ENCODE results near the gene GHR. TPM values are rescaled to one million over a fixed set of nuclear protein-coding genes. Genes with fewer than 3 reads are reported as not detected.

Gene GHR
- total and polyA plus RNA-seq, 2 of the 8 experiments (the other 6 are each of a cell fraction or from before 2014, with no cell fraction given), result 0.15 to 0.19 TPM

- H3K23ac ChIP-seq (ENCODE audit: insufficient read length), result no peak overlapping the region
- TF ChIP-seq TCF12 (IDR thresholded peaks at IDR 0.05; ENCODE audit: low read depth, low read length), result no peak
- TF ChIP-seq E2F6 (IDR thresholded peaks at IDR 0.05), result no peak
- TF ChIP-seq GTF2F1 (IDR thresholded peaks at IDR 0.05; ENCODE audit: borderline replicate concordance, low read depth, low read length), result no peak
- TF ChIP-seq TEAD4 (IDR thresholded peaks at IDR 0.05; ENCODE audit: low read depth, low read length), result no peak
- TF ChIP-seq SRF (IDR thresholded peaks at IDR 0.05; ENCODE audit: low read depth, low read length), result no peak
- TF ChIP-seq CBX8 (IDR thresholded peaks at IDR 0.05; ENCODE audit: borderline replicate concordance, low read depth, low read length), result no peak
- no peak for TF ChIP-seq KDM1A (IDR thresholded peaks at IDR 0.05; ENCODE audit: borderline replicate concordance, low read length)
- TF ChIP-seq ATF3 (IDR thresholded peaks at IDR 0.05; ENCODE audit: insufficient read depth, low read depth, low read length), result no peak
- no peak for TF ChIP-seq TAF1 (IDR thresholded peaks at IDR 0.05; ENCODE audit: low read depth, low read length)
- no peak for TF ChIP-seq SP2 (IDR thresholded peaks at IDR 0.05; ENCODE audit: low read length)
- TF ChIP-seq GABPA (IDR thresholded peaks at IDR 0.05; ENCODE audit: borderline replicate concordance, insufficient read depth, low read length), result no peak
- TF ChIP-seq SIN3A (conservative IDR thresholded peaks at IDR 0.05 in 1 of 2, IDR thresholded peaks at IDR 0.05 in 1 of 2; ENCODE audit: low read depth in 1 of 2, low read length in 2 of 2), result no peak
- TF ChIP-seq HDAC2 (IDR thresholded peaks at IDR 0.05; ENCODE audit: borderline replicate concordance in 1 of 2, low read depth in 2 of 2, low read length in 2 of 2), result no peak
These were observed 156.1 kb downstream of the GHR start for GRCh38 chr5:42579320-42579719.

More at GRCh38 chr5:42579320-42579719, 156.1 kb downstream of the GHR start:
- no peak overlapping the region for H3K4ac ChIP-seq (replicated peaks; ENCODE audit: insufficient read length, low read depth, low read length)
- H3K36me3 ChIP-seq (ENCODE audit: control insufficient read depth in 2 of 4, insufficient read depth in 4 of 4, low read length in 3 of 4), result no peaks in the 10 kb centered on the region
- H2BK120ac ChIP-seq (replicated peaks; ENCODE audit: low read depth, low read length), result no peak overlapping the region
- ChIA-PET POLR2A (ENCODE audit: partially characterized antibody) (no interaction called here), CTCF (ENCODE audit: partially characterized antibody) (no interaction called here)
- no peak overlapping the region for H3K27ac ChIP-seq (ENCODE audit: low read depth, low read length)
- no peak overlapping the region for H2AK5ac ChIP-seq (ENCODE audit: low read depth, low read length)
- H2BK15ac ChIP-seq (ENCODE audit: low read length), result no peak overlapping the region
- no peak overlapping the region for H3K9ac ChIP-seq (replicated peaks in 1 of 4; ENCODE audit: extremely low read depth in 1 of 4, low read depth in 3 of 4, low read length in 3 of 4)
- no peak overlapping the region for H3K4me3 ChIP-seq (ENCODE audit: extremely low read depth in 1 of 4, insufficient read depth in 2 of 4, low read depth in 3 of 4, low read length in 4 of 4)
- H2BK12ac ChIP-seq (ENCODE audit: low read depth, low read length), result no peak overlapping the region
- no peak for DNase-seq (ENCODE audit: low read depth in 1 of 2, low spot score in 2 of 2)
- FAIRE-seq, result no peak
- H3K4me2 ChIP-seq (ENCODE audit: insufficient read depth in 1 of 2, low read depth in 2 of 2, low read length in 2 of 2), result no peak overlapping the region
- H3K23me2 ChIP-seq (ENCODE audit: low read depth, low read length), result no peaks in the 10 kb centered on the region
- H3K79me2 ChIP-seq (ENCODE audit: control insufficient read depth in 1 of 2, insufficient read depth in 2 of 2, low read length in 2 of 2), result no peaks in the 10 kb centered on the region
- WGBS, 2 experiments (ENCODE audit: extremely low coverage in 1 of 2, insufficient coverage in 1 of 2, insufficient read length in 1 of 2, insufficient replicate concordance in 2 of 2, low coverage in 1 of 2, low lambda C conversion rate in 2 of 2, missing lambda C conversion rate in 1 of 2), result 81% methylated on average over 1 of the region's 1 CpG; no CpG with 5 or more reads in 1 of the 2 experiments
- H3K14ac ChIP-seq (ENCODE audit: insufficient read length), result no peak overlapping the region
- H3K56ac ChIP-seq (replicated peaks; ENCODE audit: insufficient read length, low read depth, low read length), result no peak overlapping the region
- H2BK20ac ChIP-seq (ENCODE audit: low read length), result no peak overlapping the region
- no peak overlapping the region for H3K18ac ChIP-seq (ENCODE audit: extremely low read depth, low read length)
- H3K79me1 ChIP-seq (ENCODE audit: low read depth, low read length), result no peaks in the 10 kb centered on the region
- no peak overlapping the region for H2AFZ ChIP-seq (ENCODE audit: low read length)
- no peak overlapping the region for H4K91ac ChIP-seq (replicated peaks; ENCODE audit: insufficient read length, low read length)
- no peak overlapping the region for H4K5ac ChIP-seq (ENCODE audit: insufficient read length, low read depth, low read length)
- no peak overlapping the region for H4K8ac ChIP-seq (ENCODE audit: extremely low read depth, insufficient read depth, low read length)
- H2BK5ac ChIP-seq (ENCODE audit: low read depth, low read length), result no peak overlapping the region
- no peaks in the 10 kb centered on the region for H4K20me1 ChIP-seq (replicated peaks in 1 of 2; ENCODE audit: control insufficient read depth in 1 of 2, insufficient read depth in 2 of 2, low read length in 2 of 2)
- no peaks in the 10 kb centered on the region for H3K9me3 ChIP-seq (ENCODE audit: insufficient read depth in 2 of 2, low read depth in 1 of 2, low read length in 1 of 2)
- H3K4me1 ChIP-seq (replicated peaks in 1 of 4; ENCODE audit: control insufficient read depth in 3 of 4, insufficient read depth in 4 of 4, low read length in 3 of 4), result no peaks in the 10 kb centered on the region
- no peaks in the 10 kb centered on the region for H3K27me3 ChIP-seq (replicated peaks in 1 of 4; ENCODE audit: control insufficient read depth in 3 of 4, extremely low read depth in 1 of 4, insufficient read depth in 3 of 4, low read length in 3 of 4)

Data from H1 (cell line).